Activated naive CD4-positive, alpha-beta T cell (primary cell): ENCODE results near the gene GRN.
"Not testable (repeated sequence)": the region's sequence is repeated elsewhere in the genome, so short reads cannot be mapped to it uniquely, and the experiment has no call there.

ENCODE experiments used
- DNase-seq, 4 experiments: peaks; one replicate each; lab custom pipeline; 2025; lab: John Stamatoyannopoulos, UW

The GRN gene

DNA sequence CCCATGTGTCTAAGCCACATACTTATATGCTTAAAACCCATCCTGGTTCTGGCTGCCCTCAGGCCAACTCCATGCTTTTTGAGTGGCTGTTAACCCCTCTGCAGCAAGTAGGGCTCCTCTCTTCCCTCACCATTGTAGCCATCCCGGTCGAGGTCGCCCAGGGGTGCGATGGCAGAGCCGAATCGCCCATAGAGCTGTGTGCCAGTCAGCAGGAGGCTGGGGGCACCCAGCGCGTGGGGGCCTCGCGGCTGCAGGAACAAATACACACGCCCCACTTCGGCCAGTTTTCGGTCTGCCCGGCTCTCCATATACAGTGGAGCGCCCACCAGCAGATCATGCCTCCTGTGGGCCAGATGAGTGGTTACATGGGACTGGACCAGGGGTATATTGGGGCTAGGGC, 38.3 kb downstream of the GRN start:
- no peak for DNase-seq

DNA sequence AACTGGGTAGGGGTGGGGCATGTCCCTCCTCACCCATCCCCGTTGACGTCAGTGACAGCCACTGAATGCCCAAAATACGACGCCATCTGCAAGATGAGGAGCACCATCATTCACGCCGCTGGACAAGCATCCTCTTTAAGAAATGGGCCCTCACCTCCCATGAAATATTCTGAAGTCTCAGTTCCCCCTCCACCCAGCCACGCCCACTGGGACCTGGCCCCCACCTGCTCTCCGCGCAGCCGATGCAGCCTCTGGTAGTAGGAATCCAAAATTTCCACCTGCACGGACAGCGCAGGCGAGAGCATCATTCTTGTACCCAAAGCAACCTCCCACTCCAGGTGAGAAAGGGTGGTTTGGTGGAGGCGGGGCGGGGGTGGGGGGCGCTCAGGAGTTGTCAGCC, 38.8 kb downstream of the GRN start:
- DNase-seq, result no peak

DNA sequence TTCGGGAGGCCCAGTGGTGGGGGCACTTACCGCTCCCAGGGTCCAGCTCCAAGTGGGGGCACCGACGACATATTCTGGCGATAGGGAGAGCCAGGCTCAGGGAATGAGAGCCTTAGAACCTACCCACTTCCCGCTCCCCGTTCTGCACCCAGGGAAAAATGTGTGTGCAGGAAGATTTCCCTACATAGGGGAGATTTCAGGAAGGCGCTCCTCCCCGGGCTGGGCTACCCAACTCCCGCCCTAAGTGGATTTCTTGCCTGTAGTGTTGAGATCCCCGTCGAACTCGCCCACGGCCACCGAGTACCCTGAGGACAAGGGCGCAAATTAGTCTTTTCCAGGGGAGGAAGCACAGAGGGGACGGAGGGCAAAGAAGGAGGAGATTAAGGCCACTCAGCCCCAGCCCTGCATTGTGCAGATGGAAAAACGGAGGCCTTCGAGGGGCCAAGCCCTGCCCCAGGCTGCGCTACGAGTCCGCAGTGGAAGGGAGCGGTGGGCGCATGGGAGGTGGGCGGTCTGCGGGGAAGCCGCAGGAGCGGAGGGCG, 39.2 kb downstream of the GRN start:
- no peak for DNase-seq

DNA sequence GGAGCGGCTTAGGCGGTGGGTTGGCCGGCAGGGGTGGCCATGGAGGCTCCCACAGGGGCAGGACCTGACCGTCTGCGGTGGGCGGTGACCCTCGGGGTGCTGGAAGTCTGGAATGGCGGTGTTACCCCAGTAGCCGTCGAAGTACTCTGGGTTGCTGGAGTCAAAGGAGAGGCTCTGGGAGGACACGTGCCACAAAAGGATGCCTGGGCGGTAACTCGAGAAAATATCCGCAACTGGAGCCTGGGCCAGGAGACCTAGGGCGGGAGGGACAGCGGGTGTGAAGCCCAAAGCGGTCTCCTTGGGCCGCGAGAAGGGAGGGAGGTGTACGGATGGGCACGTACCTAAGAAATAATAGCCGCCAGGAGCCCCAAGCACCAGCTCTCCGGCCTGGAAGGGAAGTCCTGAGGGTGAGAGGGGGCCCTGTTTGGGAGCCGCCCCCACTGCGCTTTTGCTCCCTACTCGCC, 39.8 kb downstream of the GRN start:
- DNase-seq, result no peak

DNA sequence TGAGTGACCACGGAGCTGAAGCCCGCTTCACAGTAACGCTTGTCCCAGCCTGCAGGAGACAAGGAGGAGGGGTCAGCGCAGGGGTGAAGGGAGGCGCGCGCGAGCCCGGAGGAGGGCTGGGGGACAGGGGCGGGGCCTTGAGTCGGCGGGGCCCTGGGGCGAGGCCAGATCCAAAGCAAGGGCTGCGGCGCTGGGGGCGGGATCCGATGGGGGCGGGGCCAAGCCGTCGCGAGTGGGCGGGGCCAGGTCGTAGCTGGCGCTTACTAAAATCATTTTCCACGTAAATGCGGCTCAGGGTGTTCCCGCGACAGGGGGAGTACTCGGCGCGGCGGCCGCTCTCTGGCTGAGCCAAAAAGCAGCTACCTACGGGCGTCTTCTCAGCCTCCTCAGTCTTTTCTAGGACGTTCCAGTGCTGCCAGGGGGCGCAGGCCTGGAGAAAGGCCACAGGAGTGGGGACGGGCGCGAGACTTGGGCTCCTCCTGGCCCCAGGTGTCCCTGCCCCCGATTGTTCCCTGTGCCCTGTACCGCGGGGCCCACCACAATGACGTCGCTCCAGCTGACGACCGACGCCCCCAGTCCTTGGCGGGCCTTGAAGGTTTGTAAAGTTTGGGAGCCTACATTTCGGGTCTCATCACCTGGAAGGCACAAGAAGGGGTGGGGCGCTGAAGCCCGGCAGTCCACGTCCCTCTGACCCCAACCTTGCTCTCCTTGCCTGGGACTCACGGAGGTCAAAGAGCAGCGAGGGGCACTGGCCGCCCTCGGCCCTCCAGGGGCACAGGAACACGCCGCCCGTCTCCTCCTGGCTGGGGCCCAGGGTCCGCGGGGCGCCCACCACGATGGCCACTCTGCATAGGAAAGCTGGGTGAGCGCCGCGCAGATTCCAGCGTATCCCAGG, 40.4 kb downstream of the GRN start:
- DNase-seq, result peak; percentile 72 to 81 (median 78)

DNA sequence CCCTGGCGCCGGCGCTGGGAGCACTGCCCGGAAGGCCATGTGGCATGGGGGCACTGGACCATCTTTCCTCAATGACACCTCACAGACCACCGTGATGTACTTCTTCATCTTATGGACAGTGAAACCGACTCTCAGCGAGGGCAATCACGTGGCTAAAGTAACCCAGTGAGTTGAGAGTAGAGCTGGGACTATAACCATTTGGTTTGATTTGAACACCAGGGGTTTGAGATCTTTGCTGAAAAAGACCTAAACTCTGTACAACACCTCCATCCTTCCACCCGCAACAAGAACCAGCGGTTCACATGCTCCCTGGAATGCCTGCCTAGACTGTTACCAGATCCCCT, 41.1 kb downstream of the GRN start:
- DNase-seq, result no peak

DNA sequence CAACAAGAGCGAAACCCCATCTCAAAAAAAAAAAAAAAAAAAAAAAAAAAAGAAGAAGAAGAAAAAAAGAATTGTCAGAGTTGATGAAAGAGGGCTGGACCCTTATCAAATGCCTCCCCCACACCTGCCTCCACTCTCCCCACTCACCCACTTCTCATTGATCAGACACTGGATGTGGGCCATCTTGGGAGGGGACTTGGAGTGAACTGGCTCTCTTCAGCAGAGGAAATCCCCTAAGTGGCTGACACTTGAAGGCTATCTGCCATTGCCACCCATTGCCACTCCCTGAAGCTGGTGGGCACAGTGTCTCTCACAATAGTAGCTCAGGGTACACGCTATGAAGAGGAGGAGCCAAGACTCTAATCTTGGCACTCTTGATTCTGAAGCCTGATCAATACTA, 42.7 kb downstream of the GRN start:
- DNase-seq, result no peak

DNA sequence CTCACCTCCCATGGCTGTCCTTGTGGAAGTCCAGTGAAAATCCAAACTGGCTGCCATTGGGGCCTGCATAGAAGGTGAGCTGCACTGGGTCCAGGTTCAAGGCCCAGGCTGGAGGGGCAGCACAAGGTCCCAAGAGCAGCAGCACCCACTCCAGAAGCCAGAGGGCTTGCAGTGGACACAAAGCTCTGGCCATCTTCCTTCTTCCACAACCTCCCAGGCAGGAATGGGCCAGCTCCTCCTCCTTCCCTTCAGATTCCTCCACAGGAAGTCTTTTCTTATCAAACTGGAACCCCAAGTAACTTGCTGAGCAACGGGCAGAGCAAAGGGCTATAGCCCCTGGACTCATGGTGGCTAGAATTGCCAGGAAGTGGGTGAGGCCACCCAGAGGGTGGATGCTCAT, 44.2 kb downstream of the GRN start, which contains the start of gene ITGA2B:
ITGA2B (minus strand) TSS at position 369 of the 400 bp plus-strand sequence; CDS start at position 193, 176 bp downstream.
- no peak for DNase-seq

DNA sequence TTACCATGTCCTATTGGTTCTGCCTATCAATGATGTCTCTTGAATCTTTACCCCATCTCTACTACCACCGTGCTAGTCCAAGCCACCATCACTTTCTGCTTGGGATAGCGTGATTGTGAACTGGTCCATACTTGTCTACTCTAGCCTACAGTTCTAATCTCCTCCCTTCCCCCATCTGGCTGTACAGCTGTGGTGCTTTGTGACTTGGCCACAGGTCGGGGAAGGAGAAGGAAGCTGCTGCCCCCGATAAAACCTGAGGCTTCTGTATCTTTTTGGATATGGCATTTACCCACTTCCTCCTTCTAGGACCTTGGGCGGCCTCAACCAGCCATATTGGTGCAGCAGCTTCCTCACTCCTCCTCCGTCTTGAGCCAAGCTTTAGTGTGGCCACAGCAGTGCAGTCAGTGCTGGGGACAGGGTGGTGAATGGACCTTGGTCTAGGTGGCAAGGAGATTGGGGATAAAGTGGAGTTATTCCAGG, 44.7 kb downstream of the GRN start:
- DNase-seq, result no peak

DNA sequence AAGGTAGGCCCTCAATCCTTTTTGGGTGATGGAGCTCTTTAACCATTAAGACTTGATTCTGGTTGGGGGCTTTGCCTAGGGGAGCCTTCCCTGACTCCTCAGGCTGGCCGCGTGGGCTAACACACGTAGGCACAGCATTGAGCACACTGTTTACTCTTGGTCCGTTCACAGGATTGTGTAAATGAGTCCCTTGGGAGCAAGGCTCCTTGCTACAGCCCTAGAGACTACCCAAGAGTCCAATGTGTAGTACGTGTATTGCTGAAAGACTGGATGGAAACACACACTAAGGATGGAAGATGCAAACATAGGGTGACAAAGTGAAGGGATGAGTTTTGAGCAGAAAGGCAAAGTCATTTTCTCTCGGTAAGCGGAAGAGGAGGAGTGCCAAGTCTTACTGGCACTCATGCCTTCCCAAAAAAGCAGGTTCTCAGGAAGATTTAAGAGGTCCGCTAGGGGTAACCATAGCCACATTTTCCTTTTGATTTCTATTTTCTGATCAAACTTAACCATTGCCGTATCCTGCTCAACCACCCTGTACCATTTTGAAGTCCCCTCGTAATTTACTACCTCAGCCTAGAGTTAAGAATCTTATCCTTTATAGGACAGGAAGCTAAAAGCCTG, 45.3 kb downstream of the GRN start:
- DNase-seq, result no peak

DNA sequence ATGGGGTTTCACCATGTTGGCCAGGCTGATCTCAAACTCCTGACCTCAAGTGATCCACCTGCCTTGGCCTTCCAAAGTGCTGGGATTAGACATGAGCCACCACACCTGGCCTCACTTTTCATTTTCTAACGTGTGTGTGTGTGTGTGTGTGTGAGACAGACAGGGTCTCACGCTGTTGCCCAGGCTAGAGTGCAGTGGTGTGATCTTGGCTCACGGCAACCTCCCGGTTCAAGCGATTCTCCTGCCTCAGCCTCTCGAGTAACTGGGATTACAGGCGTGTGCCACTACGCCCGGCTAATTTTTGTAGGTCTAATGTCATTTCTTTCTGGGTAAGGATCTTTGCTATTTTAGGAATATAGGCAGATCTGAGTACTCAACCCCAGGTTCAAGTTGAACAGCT, 49.0 kb downstream of the GRN start:
- not testable (repeated sequence) for DNase-seq

DNA sequence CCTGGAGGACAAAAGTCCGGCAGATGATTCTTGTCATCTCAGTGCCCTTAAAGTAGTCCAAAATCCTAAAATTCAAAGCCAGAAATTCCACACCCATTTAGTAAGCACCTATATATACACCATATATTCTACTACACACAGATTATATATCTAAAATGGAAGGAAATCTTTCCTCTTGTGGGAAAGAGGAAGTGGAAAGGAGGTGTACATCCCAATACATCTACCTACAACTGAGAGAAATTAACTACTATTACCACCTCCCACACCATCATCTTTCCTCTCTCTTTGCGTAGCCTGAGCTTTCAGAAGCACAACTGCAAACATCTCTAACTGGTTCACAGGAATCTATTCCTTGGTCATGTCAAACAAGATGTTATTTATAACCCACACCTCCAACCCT, 49.7 kb downstream of the GRN start:
- no peak for DNase-seq

DNA sequence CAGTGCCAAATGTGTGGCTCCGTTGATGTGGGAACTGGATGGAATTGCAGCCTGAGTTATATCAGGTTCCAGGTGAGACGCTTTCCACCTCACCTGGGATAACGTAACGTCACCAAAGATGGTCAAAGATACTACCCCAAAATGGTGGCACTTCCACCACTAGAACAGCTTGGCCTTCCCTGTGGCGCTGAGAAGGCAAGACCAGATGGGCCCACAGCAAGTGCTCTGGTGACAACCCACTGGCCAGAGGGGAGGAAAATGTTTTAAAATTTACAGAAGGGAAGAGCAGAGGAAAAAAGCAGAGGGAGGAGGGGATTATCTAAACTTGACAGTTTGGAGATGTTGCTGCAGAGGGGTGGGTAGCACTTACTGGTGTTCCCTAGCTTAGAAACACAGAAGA, 51.8 kb downstream of the GRN start:
- no peak for DNase-seq

DNA sequence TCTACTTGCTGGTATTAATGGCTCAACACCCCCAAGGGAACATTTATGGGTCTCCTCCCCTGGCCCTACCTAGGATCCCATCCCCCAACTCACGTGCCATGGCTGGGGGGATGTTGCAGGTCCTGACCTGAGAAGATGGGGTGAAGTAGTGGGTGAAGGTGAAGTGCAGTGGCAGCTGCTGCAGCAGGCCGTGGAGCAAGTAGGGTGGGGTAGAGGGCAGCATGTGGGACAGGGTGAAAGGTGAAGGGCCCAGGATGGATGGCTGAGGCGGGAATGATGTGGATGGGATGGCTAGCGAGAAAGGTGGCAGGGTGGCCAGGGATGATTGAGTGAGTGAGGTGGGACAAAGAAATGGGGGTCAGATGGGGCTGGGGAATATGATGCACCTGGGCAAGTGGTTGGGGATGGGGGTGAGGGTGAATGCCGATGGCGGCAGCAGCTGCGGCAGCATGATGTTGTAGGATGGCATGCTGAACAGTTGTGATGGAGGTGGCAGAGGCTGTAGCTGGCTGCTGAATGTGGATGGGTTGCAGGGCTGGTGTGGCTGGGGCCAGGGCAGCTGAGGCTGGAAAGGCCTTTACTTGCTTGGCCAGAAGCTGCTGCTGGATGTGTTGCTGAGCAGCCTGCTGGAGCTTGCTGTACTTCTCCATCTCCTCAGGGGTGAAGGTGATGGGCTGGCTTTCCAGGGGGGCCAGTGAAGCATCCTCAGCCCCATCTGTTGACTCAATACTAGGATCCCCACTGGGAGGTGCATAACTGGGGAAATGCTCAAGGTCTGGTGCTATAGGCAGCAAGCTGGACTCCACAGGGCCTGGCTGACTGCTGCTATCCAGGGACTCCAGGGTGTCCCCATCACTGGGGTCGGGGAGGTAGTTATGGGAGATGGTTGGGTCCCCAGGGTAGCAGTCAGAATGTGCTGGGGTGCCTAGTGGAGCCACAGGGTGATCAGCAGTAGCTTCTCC, 52.7 kb downstream of the GRN start:
- DNase-seq, result no peak

DNA sequence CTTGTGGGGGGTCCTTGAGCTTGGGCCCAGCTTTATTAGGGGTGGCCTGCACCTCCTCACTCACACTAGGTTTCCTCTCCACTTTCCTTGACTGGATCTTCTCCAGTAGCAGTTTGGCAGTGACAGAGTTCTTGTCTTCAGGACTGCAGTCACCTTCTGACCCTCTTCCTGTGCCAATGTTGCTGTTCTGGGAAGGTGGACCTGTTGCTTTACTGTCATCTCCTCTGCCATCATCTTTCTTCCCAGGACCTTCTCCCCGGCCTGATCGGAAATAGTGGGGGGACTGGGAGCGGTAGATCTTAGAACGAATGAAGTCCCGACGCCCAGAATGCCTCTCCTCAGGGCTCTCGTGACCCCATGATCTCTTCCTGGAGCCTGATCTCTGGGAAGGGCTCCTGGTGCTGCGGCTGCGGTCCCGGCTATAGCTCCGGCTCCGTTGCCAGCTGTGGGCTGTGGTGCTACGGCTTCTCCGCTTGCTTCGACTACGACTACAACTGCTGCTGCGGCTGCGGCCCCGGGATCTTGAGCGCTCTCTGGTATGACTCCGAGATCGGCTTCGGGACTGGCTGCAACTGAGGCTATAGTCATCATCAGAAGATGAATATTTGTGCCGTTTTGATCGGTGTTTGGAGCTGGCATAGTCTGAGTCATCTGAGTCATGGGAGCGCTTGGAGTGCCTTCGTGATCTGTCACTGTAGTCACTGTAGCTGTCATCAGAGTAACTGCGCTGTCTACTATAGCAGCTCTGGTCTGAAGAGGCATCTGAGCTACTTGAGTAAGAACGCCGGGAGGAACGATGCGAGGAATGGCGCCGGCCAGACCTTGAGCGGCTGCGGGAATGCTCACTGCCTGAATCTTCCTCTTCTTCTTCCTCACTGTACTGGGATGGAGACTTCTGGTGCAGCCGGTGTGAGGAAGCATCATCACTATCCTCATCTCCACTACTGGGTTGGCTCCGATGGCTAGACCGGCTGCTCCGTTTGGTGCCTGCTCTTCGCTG, 53.9 kb downstream of the GRN start:
- DNase-seq, result no peak

DNA sequence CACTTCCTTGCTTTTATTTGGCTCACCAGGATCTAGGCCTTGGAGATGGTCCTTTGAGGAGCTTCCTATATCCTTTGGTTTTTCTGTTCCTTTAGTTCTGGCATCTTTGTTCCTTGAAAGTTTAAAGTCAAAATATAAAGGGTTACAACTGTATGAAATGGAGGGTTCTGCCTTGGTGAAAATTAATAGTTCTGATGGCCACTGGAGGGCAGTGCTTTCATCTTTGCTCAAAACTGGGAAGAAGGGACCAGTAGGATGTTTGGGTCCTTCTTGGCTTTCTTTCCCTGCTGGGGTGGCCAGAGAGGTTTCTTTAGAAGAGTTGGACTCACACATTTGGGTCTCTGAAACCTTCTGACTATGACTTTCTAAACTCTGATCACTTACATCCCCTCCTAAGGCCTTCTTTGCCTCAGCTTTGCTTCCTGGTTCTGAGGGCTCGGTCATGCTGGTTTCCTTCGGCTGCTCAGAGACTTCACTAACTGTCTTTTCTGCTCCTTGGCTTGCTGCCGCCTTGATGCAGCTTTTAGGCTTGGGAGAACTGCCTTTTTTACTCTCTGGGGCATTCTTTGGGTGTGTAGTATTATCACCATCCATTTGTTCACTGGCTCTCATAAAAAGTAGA, 55.2 kb downstream of the GRN start:
- no peak for DNase-seq
